OCI-LY7 (cell line): ENCODE data around the gene KRTAP10-9.
"Not testable (repeated sequence)": the region's sequence is repeated elsewhere in the genome, so short reads cannot be mapped to it uniquely, and the experiment has no call there.

ENCODE experiments used
- CTCF ChIP-seq: fragments of 200-600 bp; sonication (generic); conservative IDR thresholded peaks from 2 replicates; pipeline ENCODE4 v1.5.1; 2014; ENCODE audit warnings: mild to moderate bottlenecking, antibody characterized with exemption, low read length, moderate library complexity, mixed read lengths
- EZH2phosphoT487 ChIP-seq: fragments of 200-600 bp; sonication (generic); IDR thresholded peaks from 2 replicates; pipeline ENCODE4 v1.6.1; 2018; ENCODE audit warnings: low read depth, borderline replicate concordance, mild to moderate bottlenecking, mixed run types, antibody characterized with exemption, low read length, moderate library complexity, mixed read lengths

- TF ChIP-seq CTCF, EZH2phosphoT487: not testable (repeated sequence)
Measured at GRCh38 chr21:44627831-44628233, 939 bp downstream of the KRTAP10-9 start.
